Naive thymus-derived CD8-positive, alpha-beta T cell (primary cell): ENCODE data around the gene AHRR. TPM values are rescaled to one million over a fixed set of nuclear protein-coding genes. Genes with fewer than 3 reads are reported as not detected.

Source experiments
- ATAC-seq, 2 donors: fragments of 150-1000 bp; cut with Tn5 transposase in 1 of 2; sonication (Bioruptor Pico), chemical (Tn5 transposase) in 1 of 2; 1 replicate in 1 of 2; 2 replicates in 1 of 2; pipeline ENCODE4 v1.10.0; 2021; ENCODE audit warnings: mild to moderate bottlenecking in 2 of 2, moderate library complexity in 2 of 2
- POLR2A ChIA-PET: fragments of 350-600 bp; sonication (Branson Sonifier 250); formaldehyde crosslinking; loops from one replicate; lab custom pipeline; 2021; ENCODE audit warnings: antibody characterized with exemption; lab: Charles Lee
- DNase-seq, 10 donors: peaks; one replicate each; pipeline versions ENCODE4 v3.0.0 to v3.0.0-alpha.2; 2020 to 2022
- H3K27ac Mint-ChIP-seq, 10 donors: one replicate each; pipeline ENCODE4 v1.8.0; 2020 to 2022; ENCODE audit warnings: mild to moderate bottlenecking in 10 of 10, mixed read lengths in 10 of 10, moderate library complexity in 4 of 10, inconsistent platforms in 1 of 10
- H3K27me3 Mint-ChIP-seq, 5 donors: one replicate each; pipeline ENCODE4 v1.8.0; 2021 to 2022; ENCODE audit warnings: mixed read lengths in 5 of 5
- H3K36me3 Mint-ChIP-seq, 3 donors: one replicate each; pipeline ENCODE4 v1.8.0; 2020 to 2022; ENCODE audit warnings: mixed read lengths in 3 of 3, mild to moderate bottlenecking in 2 of 3, inconsistent platforms in 1 of 3
- H3K4me1 Mint-ChIP-seq, 4 donors: one replicate each; pipeline ENCODE4 v1.8.0; 2021 to 2022; ENCODE audit warnings: mixed read lengths in 4 of 4
- H3K4me3 Mint-ChIP-seq, 10 donors: one replicate each; pipeline ENCODE4 v1.8.0; 2020 to 2022; ENCODE audit warnings: mild to moderate bottlenecking in 10 of 10, mixed read lengths in 10 of 10, moderate library complexity in 6 of 10, inconsistent platforms in 1 of 10
- H3K9me3 Mint-ChIP-seq, 9 donors: one replicate each; pipeline ENCODE4 v1.8.0; 2020 to 2022; ENCODE audit warnings: mixed read lengths in 9 of 9, mild to moderate bottlenecking in 3 of 9, inconsistent platforms in 1 of 9, moderate library complexity in 1 of 9
- polyA plus RNA-seq, 3 donors: library from polyadenylated mRNA; unstranded; fragments of 300-500 nt; fragmentation: Illumina TruSeq; gene quantifications; one replicate each; pipeline ENCODE4 v1.2.3, GENCODE V29; 2021
- total RNA-seq, 8 experiments: library from RNA in 2 of 8; stranded (reverse) in 2 of 8; gene quantifications; one replicate each; pipeline ENCODE4 v1.2.3 and lab custom pipeline; 2021 to 2026

AHRR gene
- total and polyA plus RNA-seq, 5 experiments from 2014 or later, result 0.11 to 7.6 (median 3.0) TPM; not detected in 1

DNA sequence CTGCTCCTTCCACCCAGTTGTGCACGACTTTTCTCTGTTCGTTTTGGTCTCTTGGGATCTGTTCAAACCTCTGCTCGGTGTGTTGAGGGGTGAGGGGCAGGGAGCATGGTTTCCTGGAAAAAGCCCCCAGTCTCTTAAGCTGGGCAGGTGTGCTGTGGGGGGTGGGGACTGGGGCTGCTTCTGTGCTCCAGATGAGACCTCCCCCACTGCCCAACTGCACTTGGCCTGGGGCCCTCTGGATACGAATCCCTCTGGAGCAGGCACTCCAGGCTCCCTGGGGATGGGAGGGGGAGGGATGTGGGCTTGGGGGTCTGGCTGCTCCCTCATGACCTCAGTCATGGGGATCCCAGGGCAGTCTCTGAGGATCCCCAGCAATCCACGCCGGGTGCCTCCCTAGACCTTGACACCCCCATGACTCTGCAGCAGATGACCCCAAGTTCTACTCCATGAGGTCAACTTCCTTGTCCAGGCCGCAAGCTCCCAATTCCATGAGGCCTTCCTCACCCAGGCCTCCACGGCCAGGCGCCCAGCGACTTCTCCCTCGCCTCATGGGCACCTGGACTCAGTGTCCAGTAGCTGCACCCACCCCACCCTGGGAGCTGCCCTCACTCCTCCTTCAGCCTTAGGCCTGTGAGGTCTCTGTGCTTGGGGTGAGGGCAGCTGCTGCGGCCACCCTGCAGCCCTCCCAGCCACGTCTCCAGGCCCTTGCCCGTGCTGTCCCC is 5.9 kb upstream of the AHRR start:
- no peak for ATAC-seq
- Mint-ChIP-seq H3K4me3 (peak overlapping the region in 1 of 10 donors; percentile 30), H3K27me3 (peaks cover 2 to 17% (median 7%) of the 10 kb centered on the region in 5 donors), H3K36me3 (peaks cover 0 to 45% (median 2%) of the 10 kb centered on the region in 3 donors), H3K27ac (peak overlapping the region in 2 of 10 donors; percentile 6 to 22), H3K9me3 (no peaks in the 10 kb centered on the region), H3K4me1 (peaks cover 7 to 25% (median 12%) of the 10 kb centered on the region in 4 donors)
- POLR2A ChIA-PET, result no interaction called here
- no peak for DNase-seq

DNA sequence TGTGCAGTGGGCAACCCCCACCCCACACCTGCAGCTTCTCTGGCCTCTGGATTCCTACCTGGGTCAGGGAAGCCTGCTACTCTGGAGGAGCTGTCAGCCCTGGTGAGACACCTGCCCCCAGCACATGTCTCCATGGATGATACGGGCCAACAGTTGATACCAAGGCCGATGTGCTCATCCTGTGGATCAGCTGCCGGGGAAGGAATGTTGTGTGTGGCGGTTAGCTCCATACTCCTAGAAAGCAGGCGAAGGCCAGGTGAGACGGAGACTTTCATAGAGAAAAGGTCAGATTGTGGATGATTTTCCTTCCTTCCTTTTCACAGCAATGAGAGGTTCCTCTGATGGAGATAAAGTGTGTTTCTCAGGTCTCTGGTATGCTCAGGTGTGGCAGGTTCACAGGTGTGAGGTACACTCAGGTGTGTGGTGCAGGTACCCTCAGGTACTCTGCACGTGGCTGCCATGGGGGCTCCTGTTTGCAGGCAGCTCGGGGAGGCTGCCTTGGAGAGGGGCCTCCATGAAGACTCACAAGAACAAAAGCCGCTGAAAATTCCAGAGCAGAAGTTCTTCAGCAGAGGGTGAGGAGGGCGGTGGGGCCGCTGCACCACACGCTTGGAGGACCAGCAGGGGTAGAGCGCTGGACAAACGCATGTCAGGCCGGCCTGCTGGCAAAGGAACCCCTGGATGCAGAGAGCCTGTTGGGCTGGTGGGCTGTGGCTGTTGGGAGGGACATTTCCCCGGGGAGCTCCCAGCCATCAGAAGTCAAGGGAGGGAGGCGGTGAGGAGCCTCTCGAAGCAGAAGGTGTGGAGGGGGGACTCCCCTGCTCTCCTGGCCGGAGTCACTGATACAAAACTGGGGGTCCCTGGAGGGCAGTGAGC is 5.1 kb upstream of the AHRR start:
- Mint-ChIP-seq H3K4me1 (peaks cover 7 to 22% (median 15%) of the 10 kb centered on the region in 4 donors), H3K27ac (peak overlapping the region in 5 of 10 donors; percentile 56 to 80 (median 67)), H3K27me3 (peaks cover 2 to 21% (median 9%) of the 10 kb centered on the region in 5 donors), H3K9me3 (no peaks in the 10 kb centered on the region), H3K36me3 (peaks cover 0 to 40% (median 2%) of the 10 kb centered on the region in 3 donors), H3K4me3 (peak overlapping the region in 2 of 10 donors; percentile 15 to 26)
- ATAC-seq (no peak), DNase-seq (no peak)
- POLR2A ChIA-PET, result interaction anchor here (0.7 to 1.0 kb wide), 4 partner anchors 26 to 130 kb away, joined by 3 read pairs; no protein-coding TSS in a partner anchor

DNA sequence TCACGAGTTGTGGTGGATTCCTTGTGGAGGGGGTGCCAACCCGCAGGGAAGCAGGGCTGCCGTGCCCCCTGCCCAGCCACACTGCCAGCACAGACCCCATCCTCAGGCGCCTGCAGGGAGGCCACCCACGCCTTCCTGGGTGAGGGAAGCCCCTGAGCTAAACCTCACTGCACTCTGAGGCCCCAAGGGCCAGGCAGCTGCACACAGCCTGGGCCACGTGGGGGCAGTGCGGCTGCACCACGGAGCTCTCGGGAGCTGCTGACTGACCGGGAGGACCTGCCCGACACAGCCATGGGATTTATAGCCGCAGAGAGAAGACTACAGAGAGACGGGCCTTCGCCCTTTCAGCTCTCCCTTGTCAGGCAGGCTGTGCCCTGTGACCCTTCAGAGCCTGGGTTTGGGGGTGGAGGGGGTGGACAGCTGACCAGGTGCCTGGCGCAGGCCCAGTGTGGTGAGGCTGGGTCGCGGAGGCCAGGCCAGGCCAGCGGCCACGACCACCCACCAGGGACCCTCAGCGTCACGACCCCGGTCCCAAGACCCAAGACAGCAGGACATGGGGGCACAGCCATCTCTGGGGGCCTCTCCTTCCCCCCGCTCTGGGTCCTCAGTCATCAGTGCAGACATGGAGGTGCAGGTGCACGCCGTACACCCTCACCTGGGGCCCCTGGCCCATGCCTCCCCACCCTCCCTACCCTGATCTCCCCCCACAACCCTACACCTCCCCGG is 4.3 kb upstream of the AHRR start:
- peaks cover 7 to 22% (median 15%) of the 10 kb centered on the region in 4 donors for H3K4me1 Mint-ChIP-seq
- DNase-seq (peak in 5 of 10 donors; percentile 10 to 32 (median 30)), ATAC-seq (peak; percentile 74 to 76)
- peak overlapping the region in 3 of 10 donors; percentile 56 to 67 (median 62) for H3K27ac Mint-ChIP-seq
- H3K36me3 Mint-ChIP-seq, result peaks cover 0 to 32% (median 2%) of the 10 kb centered on the region in 3 donors
- H3K4me3 Mint-ChIP-seq, result peak overlapping the region in 1 of 10 donors; percentile 26
- H3K9me3 Mint-ChIP-seq, result no peaks in the 10 kb centered on the region
- H3K27me3 Mint-ChIP-seq, result peaks cover 2 to 21% (median 9%) of the 10 kb centered on the region in 5 donors
- POLR2A ChIA-PET, result interaction anchor here (0.7 to 1.0 kb wide), 4 partner anchors 25 to 129 kb away, joined by 3 read pairs; no protein-coding TSS in a partner anchor

DNA sequence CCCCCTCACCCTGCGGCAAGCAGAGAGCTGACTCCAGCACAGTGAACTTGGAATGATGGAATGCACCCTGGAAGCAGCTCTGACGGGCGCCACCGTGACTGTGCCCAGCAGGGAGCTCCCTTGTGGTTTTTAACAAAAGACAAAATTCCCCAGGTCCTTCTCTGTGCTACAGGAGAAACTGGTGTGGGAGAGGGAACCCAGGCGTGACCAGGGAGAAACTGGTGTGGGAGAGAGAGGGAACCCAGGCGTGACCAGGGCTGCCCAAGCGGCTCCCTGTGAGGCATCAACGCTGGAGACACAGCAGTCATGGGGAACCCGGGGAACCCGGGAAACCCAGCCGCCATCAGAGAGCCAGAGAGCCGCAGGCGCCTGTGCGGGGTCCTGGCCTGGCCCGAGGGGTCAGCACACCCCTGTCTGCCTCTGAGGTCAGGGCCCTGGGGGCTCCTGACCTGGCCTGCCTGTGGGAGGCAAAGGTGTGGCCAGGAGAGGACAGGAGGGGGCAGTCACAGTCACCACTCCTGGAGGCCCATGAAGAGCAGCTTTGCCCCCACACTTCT is 3.1 kb upstream of the AHRR start:
- DNase-seq, result no peak
- H3K4me3 Mint-ChIP-seq, result no peak overlapping the region
- ATAC-seq, result no peak
- H3K4me1 Mint-ChIP-seq, result peaks cover 7 to 22% (median 17%) of the 10 kb centered on the region in 4 donors
- H3K27ac Mint-ChIP-seq, result no peak overlapping the region
- peaks cover 2 to 31% (median 11%) of the 10 kb centered on the region in 5 donors for H3K27me3 Mint-ChIP-seq
- no peaks in the 10 kb centered on the region for H3K9me3 Mint-ChIP-seq
- H3K36me3 Mint-ChIP-seq, result peaks cover 0 to 23% (median 2%) of the 10 kb centered on the region in 3 donors
- POLR2A ChIA-PET, result interaction anchor here (0.6 kb wide), 1 partner anchor 41 kb away, joined by 5 read pairs; no protein-coding TSS in a partner anchor

DNA sequence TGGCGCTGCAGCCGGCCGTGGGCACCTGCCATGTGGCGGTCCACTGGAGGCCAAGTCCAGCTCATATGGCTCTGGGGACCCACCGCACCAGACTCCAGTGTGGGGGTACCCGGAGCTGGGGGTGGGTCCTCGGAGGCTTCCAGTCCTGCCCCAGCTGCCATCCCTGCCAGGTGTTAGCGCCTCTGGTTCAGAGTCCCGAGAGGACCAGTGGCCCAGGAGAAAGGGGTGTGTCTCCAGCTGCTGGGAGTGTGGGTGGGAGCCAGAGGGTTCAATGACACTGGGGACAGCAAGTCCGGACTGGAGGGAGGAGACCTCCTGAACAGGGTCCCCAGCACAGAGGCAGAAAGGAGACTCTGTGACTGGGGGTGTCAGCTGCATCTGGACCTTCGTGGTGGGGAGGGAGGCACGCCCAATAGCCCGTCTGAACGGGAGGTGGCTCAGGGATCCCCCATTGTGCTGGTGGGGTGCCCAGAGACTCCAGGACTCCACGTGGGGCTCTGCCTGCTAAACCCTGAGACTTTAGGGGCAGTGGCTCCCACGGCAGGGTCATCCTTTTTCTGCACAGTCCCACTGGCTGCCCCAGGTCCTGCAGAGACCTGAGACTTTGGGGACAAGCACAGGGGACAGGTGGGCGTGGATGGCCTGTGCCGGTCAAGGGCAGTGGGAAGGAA is 2.4 kb upstream of the AHRR start:
- POLR2A ChIA-PET, result interaction anchor here (0.7 kb wide), 1 partner anchor 65 kb away, joined by 4 read pairs; no protein-coding TSS in a partner anchor

GRCh38 chr5:320524-321229 is 837 bp upstream of the AHRR start:
- Mint-ChIP-seq H3K4me3 (peak overlapping the region in 9 of 10 donors; percentile 49 to 82 (median 60)), H3K27ac (peak overlapping the region in 1 of 10 donors; percentile 15), H3K4me1 (peaks cover 4 to 22% (median 18%) of the 10 kb centered on the region in 4 donors), H3K36me3 (peaks cover 0 to 10% (median 2%) of the 10 kb centered on the region in 3 donors), H3K27me3 (peaks cover 7 to 49% (median 19%) of the 10 kb centered on the region in 5 donors), H3K9me3 (no peaks in the 10 kb centered on the region)
- POLR2A ChIA-PET, result no interaction called here
- no peak for DNase-seq
- ATAC-seq, result no peak

More for the DNA sequence above, 2.4 kb upstream of the AHRR start:
- H3K27ac Mint-ChIP-seq, result peak overlapping the region in 1 of 10 donors; percentile 86
- peaks cover 0 to 22% (median 2%) of the 10 kb centered on the region in 3 donors for H3K36me3 Mint-ChIP-seq
- H3K27me3 Mint-ChIP-seq, result peaks cover 7 to 37% (median 18%) of the 10 kb centered on the region in 5 donors
- H3K4me3 Mint-ChIP-seq, result peak overlapping the region in 1 of 10 donors; percentile 18
- no peak for DNase-seq
- peaks cover 7 to 22% (median 18%) of the 10 kb centered on the region in 4 donors for H3K4me1 Mint-ChIP-seq
- no peaks in the 10 kb centered on the region for H3K9me3 Mint-ChIP-seq
- no peak for ATAC-seq

- ATAC-seq, result no peak
- POLR2A ChIA-PET, result no interaction called here
- Mint-ChIP-seq H3K27me3 (peaks cover 11 to 59% (median 25%) of the 10 kb centered on the region in 5 donors), H3K27ac (no peak overlapping the region), H3K9me3 (no peaks in the 10 kb centered on the region), H3K4me3 (peak overlapping the region in 1 of 10 donors; percentile 52), H3K36me3 (peaks cover 0 to 7% (median 0%) of the 10 kb centered on the region in 3 donors), H3K4me1 (peaks cover 1 to 16% (median 15%) of the 10 kb centered on the region in 4 donors)
- DNase-seq, result no peak
Measured at GRCh38 chr5:321726-322251, 275 bp downstream of the AHRR start.

GRCh38 chr5:322281-322941 is 897 bp downstream of the AHRR start:
- peak overlapping the region; percentile 15 to 63 (median 52) for H3K4me3 Mint-ChIP-seq
- H3K27ac Mint-ChIP-seq, result no peak overlapping the region
- peaks cover 16 to 59% (median 28%) of the 10 kb centered on the region in 5 donors for H3K27me3 Mint-ChIP-seq
- H3K36me3 Mint-ChIP-seq, result peaks cover 0 to 7% (median 0%) of the 10 kb centered on the region in 3 donors
- ATAC-seq, result peak; percentile 16 to 20
- peaks cover 1 to 16% (median 11%) of the 10 kb centered on the region in 4 donors for H3K4me1 Mint-ChIP-seq
- DNase-seq, result no peak
- POLR2A ChIA-PET, result no interaction called here
- no peaks in the 10 kb centered on the region for H3K9me3 Mint-ChIP-seq

DNA sequence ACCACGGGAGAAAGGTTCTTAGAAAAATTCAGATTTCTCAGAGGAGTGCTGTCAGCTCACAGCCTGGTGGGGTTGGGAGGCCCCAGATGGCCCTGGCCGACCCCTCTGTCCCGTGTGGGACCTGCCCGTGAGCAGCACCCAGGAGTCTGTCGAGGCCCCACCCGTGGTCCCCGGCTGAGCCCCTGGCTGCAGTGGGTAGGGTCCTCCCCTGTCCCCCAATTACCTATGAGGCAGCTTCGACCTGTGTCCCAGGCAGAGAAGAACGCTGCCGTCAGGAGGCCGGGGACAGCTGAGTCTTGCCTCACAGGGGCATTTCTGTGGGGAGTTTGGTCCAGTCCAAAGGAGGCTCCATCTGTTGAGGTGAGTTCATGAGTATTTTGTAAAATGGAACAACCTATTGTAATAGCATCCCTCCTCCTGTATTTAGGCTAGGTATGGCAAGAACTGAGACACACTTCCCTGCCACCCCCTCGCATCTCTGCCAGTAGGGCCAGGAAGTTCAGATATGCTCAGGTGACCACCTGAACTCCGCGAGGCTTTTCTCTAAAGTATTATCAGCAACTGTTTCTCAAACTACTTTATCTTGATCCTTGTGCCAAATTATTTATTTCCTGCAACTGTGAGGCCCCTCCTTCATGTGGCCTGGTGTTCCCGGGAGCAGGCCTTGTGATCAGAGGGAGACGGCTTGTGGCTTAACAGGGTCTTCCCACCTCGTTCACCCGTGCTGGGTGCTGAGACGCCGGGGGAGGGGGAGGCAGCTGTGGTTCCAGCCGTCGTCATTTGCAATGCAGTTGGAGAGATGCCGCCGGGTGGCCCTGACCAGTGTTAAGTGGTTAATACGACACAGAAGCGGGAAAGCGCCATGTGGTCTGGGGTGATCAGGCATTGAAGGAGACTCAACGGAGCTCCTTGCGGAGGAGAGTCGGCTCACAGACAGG is 1.7 kb downstream of the AHRR start:
- POLR2A ChIA-PET, result no interaction called here
- H3K27me3 Mint-ChIP-seq, result peaks cover 16 to 62% (median 30%) of the 10 kb centered on the region in 5 donors
- peaks cover 0 to 7% (median 0%) of the 10 kb centered on the region in 3 donors for H3K36me3 Mint-ChIP-seq
- peak overlapping the region in 1 of 10 donors; percentile 85 for H3K27ac Mint-ChIP-seq
- peaks cover 1 to 16% (median 11%) of the 10 kb centered on the region in 4 donors for H3K4me1 Mint-ChIP-seq
- peak overlapping the region in 9 of 10 donors; percentile 2 to 66 (median 52) for H3K4me3 Mint-ChIP-seq
- peak in 1 of 10 donors; percentile 58 for DNase-seq
- no peaks in the 10 kb centered on the region for H3K9me3 Mint-ChIP-seq
- ATAC-seq, result no peak
